Memory B cell (primary cell): ENCODE results near the gene MAPKAP1.

ENCODE experiments used
- ATAC-seq: fragments of 150-1000 bp; cut with Tn5 transposase; 2 replicates; pipeline ENCODE4 v1.10.0; 2021; ENCODE audit warnings: low read depth, mild to moderate bottlenecking, moderate library complexity
- DNase-seq, 2 donors: peaks; one replicate each; pipeline ENCODE4 v3.0.0; 2022; ENCODE audit warnings: low spot score in 2 of 2
- H3K27ac Mint-ChIP-seq: one replicate; pipeline ENCODE4 v1.8.0; 2022; ENCODE audit warnings: mild to moderate bottlenecking, moderate library complexity, mixed read lengths
- H3K27me3 Mint-ChIP-seq: one replicate; pipeline ENCODE4 v1.8.0; 2022; ENCODE audit warnings: mixed read lengths
- H3K36me3 Mint-ChIP-seq: one replicate; pipeline ENCODE4 v1.8.0; 2022; ENCODE audit warnings: mild to moderate bottlenecking, mixed read lengths
- H3K4me1 Mint-ChIP-seq: one replicate; pipeline ENCODE4 v1.8.0; 2022; ENCODE audit warnings: mixed read lengths
- H3K4me3 Mint-ChIP-seq: one replicate; pipeline ENCODE4 v1.8.0; 2022; ENCODE audit warnings: mild to moderate bottlenecking, moderate library complexity, mixed read lengths
- H3K9me3 Mint-ChIP-seq: one replicate; pipeline ENCODE4 v1.8.0; 2022; ENCODE audit warnings: mixed read lengths

MAPKAP1 gene

GRCh38 chr9:125387861-125388524 is 319.0 kb downstream of the MAPKAP1 start:
- Mint-ChIP-seq H3K36me3 (no peaks in the 10 kb centered on the region), H3K9me3 (no peaks in the 10 kb centered on the region), H3K4me1 (no peaks in the 10 kb centered on the region), H3K27me3 (peaks cover 5% of the 10 kb centered on the region), H3K4me3 (no peak overlapping the region), H3K27ac (no peak overlapping the region)
- ATAC-seq (no peak), DNase-seq (no peak)
